Measurements from ENCODE around the gene EML4.

DNA sequence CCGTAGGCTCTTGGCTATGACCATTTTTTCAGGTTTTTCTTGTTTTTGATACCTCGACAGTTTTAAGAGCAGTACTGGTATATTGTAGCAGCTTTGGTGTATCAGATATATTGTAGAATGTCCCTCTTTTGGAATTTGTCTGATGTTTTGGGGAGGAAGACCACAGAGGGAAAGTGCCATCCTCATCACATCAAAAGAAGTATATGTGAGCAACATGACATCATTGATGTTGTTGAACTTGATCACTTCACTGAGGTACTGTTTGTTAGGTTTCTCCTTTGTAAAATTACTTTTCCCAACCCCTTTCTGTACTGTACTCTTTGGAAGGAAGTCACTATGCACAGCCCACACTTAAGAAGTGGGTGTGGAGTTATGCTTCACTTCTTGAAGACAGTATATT lies 41.0 kb downstream of the EML4 start:
- TF ChIP-seq CTCF (conservative IDR thresholded peaks at IDR 0.05; ENCODE audit: low read depth, low read length) (no peak), EZH2 (IDR thresholded peaks at IDR 0.05; ENCODE audit: low read length, unreplicated experiment) (no peak), EZH2phosphoT487 (IDR thresholded peaks at IDR 0.05; ENCODE audit: borderline replicate concordance, low read length) (no peak)
